Left lung (tissue), 10 donors: ENCODE results near the gene PAK2. TPM values are rescaled to one million over a fixed set of nuclear protein-coding genes. Genes with fewer than 3 reads are reported as not detected.
A peak's percentile ranks its signal among the peaks of the same experiment; 100 is the strongest.

Experiments used
- ATAC-seq: fragments of 200-7000 bp; cut with Tn5 transposase; one replicate; pipeline ENCODE4 v1.9.1; 2020; ENCODE audit warnings: moderate library complexity
- DNase-seq, 4 donors: peaks; one replicate each; pipeline ENCODE4 v3.0.0-alpha.2; 2013 to 2020
- H3K27ac ChIP-seq, 2 donors: fragments of 200-600 bp; sonication (generic) in 1 of 2; one replicate each; pipeline versions ENCODE4 v1.5.0 to v1.8.0; 2020 to 2021
- H3K27me3 ChIP-seq, 2 donors: fragments of 200-600 bp; sonication (generic) in 1 of 2; one replicate each; pipeline versions ENCODE4 v1.5.0 to v1.8.0; 2020 to 2021
- H3K36me3 ChIP-seq, 2 donors: fragments of 200-600 bp; sonication (generic) in 1 of 2; one replicate each; pipeline versions ENCODE4 v1.5.0 to v1.8.0; 2020 to 2021
- H3K4me1 ChIP-seq, 2 donors: fragments of 200-600 bp; one replicate each; pipeline ENCODE4 v1.8.0; 2021
- H3K4me3 ChIP-seq, 2 donors: fragments of 200-600 bp; sonication (generic) in 1 of 2; one replicate each; pipeline versions ENCODE4 v1.5.0 to v1.8.0; 2020 to 2021; ENCODE audit warnings: mild to moderate bottlenecking in 1 of 2
- H3K9me3 ChIP-seq, 2 donors: fragments of 200-600 bp; sonication (generic) in 1 of 2; one replicate each; pipeline versions ENCODE4 v1.5.0 to v1.8.0; 2020 to 2021
- CTCF ChIP-seq, 2 donors: fragments of 200-600 bp; sonication (generic) in 1 of 2; IDR thresholded peaks; one replicate each; pipeline versions ENCODE4 v1.5.0 to v1.8.0; 2021; ENCODE audit warnings: antibody characterized with exemption in 2 of 2
- intact Hi-C, 2 donors: fragments of 100-400 bp; cut with DNase I; formaldehyde crosslinking; loops; one replicate each; pipeline versions ENCODE4 v1.11.2 to v1.14.2; 2022
- polyA plus RNA-seq, 6 donors: library from polyadenylated mRNA; unstranded; fragments of 120-200 nt; gene quantifications; one replicate each; pipeline ENCODE4 v1.2.1, GENCODE V29; 2013; ENCODE audit not compliant: insufficient read length in 6 of 6
- total RNA-seq, 2 donors: library from RNA; stranded (reverse); fragmentation: NEBNext Ultra II Directional; extraction: Animal tissue kit (Norgen Biotek cat#: 25700); gene quantifications; one replicate each; pipeline ENCODE4 v1.2.1, GENCODE V29; 2021
- donor health status: DM: no; HTN: yes; CAD: no.
- donor health status: DM: no; HTN: no; CAD: no.

PAK2 gene
- total and polyA plus RNA-seq, 8 donors: 62.8 to 87.1 (median 76.9) TPM

- peaks cover 0 to 37% of the 10 kb centered on the region in 2 donors for H3K4me1 ChIP-seq
- intact Hi-C loops: no loop called here
- H3K4me3 ChIP-seq: no peak overlapping the region
- H3K9me3 ChIP-seq: no peaks in the 10 kb centered on the region
- H3K27ac ChIP-seq: no peak overlapping the region
- peaks cover 0 to 12% of the 10 kb centered on the region in 2 donors for H3K36me3 ChIP-seq
- H3K27me3 ChIP-seq: no peaks in the 10 kb centered on the region
- no peak for DNase-seq
- no peak for ATAC-seq
- no peak for TF ChIP-seq CTCF (IDR thresholded peaks at IDR 0.05)
Observed at GRCh38 chr3:196772897-196773296, 33.2 kb downstream of the PAK2 start.

DNA sequence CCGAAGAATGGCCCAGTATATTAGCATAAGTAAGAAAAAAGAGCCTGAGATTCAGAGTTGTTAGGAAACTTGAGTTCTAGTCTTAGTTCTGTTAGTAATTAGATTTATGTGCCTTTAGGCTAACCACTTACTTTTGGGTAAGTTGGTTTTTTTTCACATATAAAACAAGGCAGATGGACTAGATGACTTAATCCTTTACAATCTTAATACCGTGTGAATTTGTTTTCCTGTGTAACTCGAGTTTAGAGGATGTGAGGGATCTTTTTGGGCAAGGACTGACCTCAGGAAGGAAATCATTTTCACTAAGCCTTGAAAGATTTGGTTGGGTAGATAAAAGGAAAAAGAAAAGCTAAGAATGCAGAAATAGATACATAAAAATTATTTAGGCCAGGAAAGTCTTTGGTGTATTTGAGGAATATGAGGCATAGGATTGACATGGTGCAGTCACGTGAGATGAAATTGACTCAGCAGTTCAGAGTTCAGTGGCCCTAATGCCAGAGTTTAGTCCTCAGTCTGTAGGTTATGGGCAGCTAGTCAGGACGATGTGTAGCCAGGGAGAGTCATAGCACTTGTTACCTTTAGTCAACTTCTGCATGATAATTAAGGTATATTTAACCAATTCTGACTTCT, 34.6 kb downstream of the PAK2 start:
- peaks cover 0 to 47% of the 10 kb centered on the region in 2 donors for H3K4me1 ChIP-seq
- intact Hi-C loops: no loop called here
- no peaks in the 10 kb centered on the region for H3K9me3 ChIP-seq
- H3K27ac ChIP-seq: peak overlapping the region in 1 of 2 donors; percentile 31
- H3K36me3 ChIP-seq: peaks cover 0 to 6% of the 10 kb centered on the region in 2 donors
- H3K4me3 ChIP-seq: no peak overlapping the region
- no peak for DNase-seq
- no peak for TF ChIP-seq CTCF (IDR thresholded peaks at IDR 0.05)
- peak; percentile 25 for ATAC-seq
- no peaks in the 10 kb centered on the region for H3K27me3 ChIP-seq

DNA sequence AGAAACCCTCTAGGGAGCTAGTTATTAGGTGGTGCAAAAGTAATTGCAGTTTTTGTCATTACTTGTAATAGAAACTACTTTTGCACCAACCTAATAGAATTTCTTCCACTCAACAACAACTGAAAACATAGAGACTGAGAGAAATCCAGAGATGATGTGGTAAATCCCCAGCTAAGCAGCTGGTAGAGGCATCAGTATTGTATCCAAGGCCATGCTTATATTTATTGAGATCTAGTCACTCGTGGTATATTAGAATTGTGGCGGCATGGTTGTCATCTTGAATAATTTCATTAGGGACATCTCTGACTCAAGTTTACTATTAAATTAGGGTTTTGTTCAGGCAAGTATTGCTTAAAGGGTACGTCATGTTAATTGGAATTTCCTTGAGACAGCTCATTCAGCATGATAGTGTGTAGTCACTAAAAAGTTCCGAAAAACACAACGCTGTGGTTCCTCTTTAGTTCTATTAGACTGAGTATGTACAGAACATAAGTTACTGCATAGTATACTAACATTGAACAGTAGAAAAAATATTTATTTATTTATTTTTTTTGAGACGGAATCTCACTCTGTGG, 35.3 kb downstream of the PAK2 start:
- Histone ChIP-seq H3K9me3 (no peaks in the 10 kb centered on the region), H3K4me3 (no peak overlapping the region), H3K27me3 (no peaks in the 10 kb centered on the region), H3K27ac (peak overlapping the region in 1 of 2 donors; percentile 31), H3K4me1 (peaks cover 0 to 49% of the 10 kb centered on the region in 2 donors), H3K36me3 (peaks cover 0 to 13% of the 10 kb centered on the region in 2 donors)
- ATAC-seq: no peak
- no peak for DNase-seq
- intact Hi-C loops: no loop called here
- TF ChIP-seq CTCF (IDR thresholded peaks at IDR 0.05): no peak

- H3K27me3 ChIP-seq: no peaks in the 10 kb centered on the region
- no peak for TF ChIP-seq CTCF (IDR thresholded peaks at IDR 0.05)
- no peaks in the 10 kb centered on the region for H3K9me3 ChIP-seq
- intact Hi-C loops: no loop called here
- H3K4me1 ChIP-seq: peaks cover 0 to 49% of the 10 kb centered on the region in 2 donors
- H3K4me3 ChIP-seq: no peak overlapping the region
- H3K36me3 ChIP-seq: peaks cover 0 to 16% of the 10 kb centered on the region in 2 donors
- ATAC-seq: no peak
- no peak overlapping the region for H3K27ac ChIP-seq
- DNase-seq: no peak
Observed at GRCh38 chr3:196775938-196776337, 36.3 kb downstream of the PAK2 start.

DNA sequence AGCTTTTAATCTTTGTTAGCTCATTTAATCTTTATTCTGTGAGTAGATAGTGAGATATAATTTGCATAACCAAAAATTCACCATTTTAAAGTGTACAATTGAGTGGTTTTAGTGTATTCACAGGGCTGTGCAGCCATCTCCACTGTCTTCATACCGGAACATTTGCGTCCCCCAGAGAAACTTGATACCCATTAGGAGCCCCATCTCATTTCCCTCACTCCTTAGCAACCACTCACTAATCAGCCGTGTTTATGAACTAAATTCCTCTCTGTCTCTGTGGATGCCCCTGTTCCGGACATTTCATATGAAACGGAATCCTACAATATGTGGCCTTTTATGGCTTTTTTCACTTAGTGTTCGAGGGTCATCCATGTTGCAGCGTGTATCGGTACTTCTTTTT, 38.2 kb downstream of the PAK2 start:
- H3K36me3 ChIP-seq: peaks cover 0 to 20% of the 10 kb centered on the region in 2 donors
- H3K4me1 ChIP-seq: peaks cover 0 to 38% of the 10 kb centered on the region in 2 donors
- ATAC-seq (no peak), DNase-seq (no peak)
- H3K27ac ChIP-seq: no peak overlapping the region
- no peaks in the 10 kb centered on the region for H3K9me3 ChIP-seq
- intact Hi-C loops: no loop called here
- H3K27me3 ChIP-seq: no peaks in the 10 kb centered on the region
- H3K4me3 ChIP-seq: no peak overlapping the region
- TF ChIP-seq CTCF (IDR thresholded peaks at IDR 0.05): no peak
